Osteocyte (in vitro differentiated cells): ENCODE results near the gene MEST. TPM values are rescaled to one million over a fixed set of nuclear protein-coding genes. Genes with fewer than 3 reads are reported as not detected.

Experiments
- DNase-seq: peaks from one replicate; pipeline ENCODE4 v3.0.0; 2021; ENCODE audit warnings: mixed read lengths; ENCODE audit not compliant: unreplicated experiment; ENCODE audit errors: extremely low spot score
- H3K27ac Mint-ChIP-seq: one replicate; pipeline ENCODE4 v1.8.0; 2021; ENCODE audit warnings: mild to moderate bottlenecking, mixed read lengths; ENCODE audit not compliant: unreplicated experiment
- H3K27me3 Mint-ChIP-seq: one replicate; pipeline ENCODE4 v1.8.0; 2021; ENCODE audit warnings: mixed read lengths; ENCODE audit not compliant: unreplicated experiment
- H3K36me3 Mint-ChIP-seq: one replicate; pipeline ENCODE4 v1.8.0; 2021; ENCODE audit warnings: mixed read lengths; ENCODE audit not compliant: unreplicated experiment
- H3K4me1 Mint-ChIP-seq: one replicate; pipeline ENCODE4 v1.8.0; 2021; ENCODE audit warnings: mixed read lengths; ENCODE audit not compliant: unreplicated experiment
- H3K4me3 Mint-ChIP-seq: one replicate; pipeline ENCODE4 v1.8.0; 2021; ENCODE audit warnings: mild to moderate bottlenecking, moderate library complexity, mixed read lengths; ENCODE audit not compliant: unreplicated experiment
- H3K9me3 Mint-ChIP-seq: one replicate; pipeline ENCODE4 v1.8.0; 2021; ENCODE audit warnings: mixed read lengths; ENCODE audit not compliant: unreplicated experiment
- total RNA-seq: library from RNA; stranded (reverse); gene quantifications from 2 replicates; pipeline ENCODE4 v1.2.1, GENCODE V29; 2021
- TF ChIP-seq, protein P1 (sequence below): fragments of 200-600 bp; sonication (generic); IDR thresholded peaks from 2 replicates; pipeline ENCODE4 v1.5.0; 2021; ENCODE audit warnings: antibody characterized with exemption, mild to moderate bottlenecking, moderate library complexity

The MEST gene
- total RNA-seq, 1 donor from 2014 or later: 367 TPM

GRCh38 chr7:130452951-130453350 lies 38.9 kb upstream of the MEST start:
- no peak overlapping the region for H3K27ac Mint-ChIP-seq
- no peaks in the 10 kb centered on the region for H3K4me1 Mint-ChIP-seq
- H3K9me3 Mint-ChIP-seq: peaks cover 7% of the 10 kb centered on the region
- TF ChIP-seq, protein P1, sequence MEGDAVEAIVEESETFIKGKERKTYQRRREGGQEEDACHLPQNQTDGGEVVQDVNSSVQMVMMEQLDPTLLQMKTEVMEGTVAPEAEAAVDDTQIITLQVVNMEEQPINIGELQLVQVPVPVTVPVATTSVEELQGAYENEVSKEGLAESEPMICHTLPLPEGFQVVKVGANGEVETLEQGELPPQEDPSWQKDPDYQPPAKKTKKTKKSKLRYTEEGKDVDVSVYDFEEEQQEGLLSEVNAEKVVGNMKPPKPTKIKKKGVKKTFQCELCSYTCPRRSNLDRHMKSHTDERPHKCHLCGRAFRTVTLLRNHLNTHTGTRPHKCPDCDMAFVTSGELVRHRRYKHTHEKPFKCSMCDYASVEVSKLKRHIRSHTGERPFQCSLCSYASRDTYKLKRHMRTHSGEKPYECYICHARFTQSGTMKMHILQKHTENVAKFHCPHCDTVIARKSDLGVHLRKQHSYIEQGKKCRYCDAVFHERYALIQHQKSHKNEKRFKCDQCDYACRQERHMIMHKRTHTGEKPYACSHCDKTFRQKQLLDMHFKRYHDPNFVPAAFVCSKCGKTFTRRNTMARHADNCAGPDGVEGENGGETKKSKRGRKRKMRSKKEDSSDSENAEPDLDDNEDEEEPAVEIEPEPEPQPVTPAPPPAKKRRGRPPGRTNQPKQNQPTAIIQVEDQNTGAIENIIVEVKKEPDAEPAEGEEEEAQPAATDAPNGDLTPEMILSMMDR: no peak
- H3K4me3 Mint-ChIP-seq: no peak overlapping the region
- DNase-seq: no peak
- H3K27me3 Mint-ChIP-seq: no peaks in the 10 kb centered on the region
- no peaks in the 10 kb centered on the region for H3K36me3 Mint-ChIP-seq

GRCh38 chr7:130454959-130455358 lies 36.9 kb upstream of the MEST start:
- H3K4me3 Mint-ChIP-seq: no peak overlapping the region
- H3K9me3 Mint-ChIP-seq: peaks cover 13% of the 10 kb centered on the region
- no peak overlapping the region for H3K27ac Mint-ChIP-seq
- TF ChIP-seq, protein P1: no peak
- H3K4me1 Mint-ChIP-seq: no peaks in the 10 kb centered on the region
- DNase-seq: no peak
- peaks cover 5% of the 10 kb centered on the region for H3K36me3 Mint-ChIP-seq
- H3K27me3 Mint-ChIP-seq: no peaks in the 10 kb centered on the region

DNA sequence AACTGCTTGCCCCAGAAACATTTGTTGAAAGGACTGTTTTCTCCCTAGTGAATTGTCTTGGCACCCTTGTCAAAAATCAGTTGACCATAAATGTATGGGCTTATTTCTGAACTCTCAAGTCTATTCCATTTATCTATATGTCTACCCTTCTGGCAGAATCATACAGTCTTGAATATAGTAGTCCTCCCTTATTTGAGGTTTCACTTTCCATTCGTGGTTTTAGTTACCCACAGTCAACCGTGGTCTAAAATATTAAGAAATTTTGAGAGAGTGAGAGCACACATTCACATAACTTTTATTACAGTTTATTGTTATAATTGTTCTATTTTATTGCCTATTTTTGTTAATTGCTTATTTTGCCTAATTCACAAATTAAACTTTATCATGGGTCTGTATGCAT lies 33.6 kb upstream of the MEST start:
- TF ChIP-seq, protein P1: no peak
- H3K27me3 Mint-ChIP-seq: no peaks in the 10 kb centered on the region
- no peak overlapping the region for H3K4me3 Mint-ChIP-seq
- H3K27ac Mint-ChIP-seq: no peak overlapping the region
- no peaks in the 10 kb centered on the region for H3K4me1 Mint-ChIP-seq
- no peak for DNase-seq
- H3K36me3 Mint-ChIP-seq: peaks cover 5% of the 10 kb centered on the region
- peaks cover 13% of the 10 kb centered on the region for H3K9me3 Mint-ChIP-seq

DNA sequence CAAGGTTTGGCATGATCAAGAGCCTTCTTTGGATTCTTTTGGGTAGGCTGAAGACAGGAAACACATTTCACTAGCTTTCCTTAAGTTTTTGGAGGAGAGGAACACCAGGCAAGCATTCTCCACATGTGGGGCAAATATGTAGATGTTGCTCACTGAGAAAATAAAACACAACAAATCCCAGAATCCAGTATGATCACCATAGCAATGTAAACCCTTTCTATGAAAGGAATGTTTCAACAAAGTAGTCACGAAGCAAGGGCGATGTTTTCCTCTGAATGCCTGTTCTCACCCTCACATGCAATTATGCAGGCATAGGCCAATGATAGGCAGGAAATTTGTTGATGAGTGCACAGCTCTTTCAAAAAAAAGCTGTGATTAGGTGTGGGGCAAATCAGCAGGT lies 30.6 kb upstream of the MEST start:
- H3K4me1 Mint-ChIP-seq: no peaks in the 10 kb centered on the region
- H3K27me3 Mint-ChIP-seq: no peaks in the 10 kb centered on the region
- H3K9me3 Mint-ChIP-seq: peaks cover 18% of the 10 kb centered on the region
- H3K27ac Mint-ChIP-seq: no peak overlapping the region
- peaks cover 5% of the 10 kb centered on the region for H3K36me3 Mint-ChIP-seq
- H3K4me3 Mint-ChIP-seq: no peak overlapping the region
- TF ChIP-seq, protein P1: no peak
- no peak for DNase-seq

GRCh38 chr7:130463553-130464434 lies 28.1 kb upstream of the MEST start:
- Mint-ChIP-seq H3K4me1 (no peaks in the 10 kb centered on the region), H3K9me3 (peaks cover 12% of the 10 kb centered on the region), H3K27me3 (no peaks in the 10 kb centered on the region), H3K36me3 (peaks cover 3% of the 10 kb centered on the region), H3K27ac (no peak overlapping the region), H3K4me3 (no peak overlapping the region)
- DNase-seq: no peak
- TF ChIP-seq, protein P1: no peak
